Trophoblast cell (in vitro differentiated cells and primary cell): ENCODE measurements around the gene RHEX.

Source experiments
- DNase-seq, 2 donors: peaks; one replicate each; pipeline ENCODE4 v3.0.0-alpha.2; 2016
- H2AFZ ChIP-seq: 2 replicates; pipeline ENCODE4 v1.6.1; 2013; ENCODE audit warnings: low read length, moderate library complexity, mild to moderate bottlenecking; ENCODE audit not compliant: insufficient read depth, poor library complexity
- H2AK5ac ChIP-seq: 2 replicates; pipeline ENCODE4 v1.6.1; 2013; ENCODE audit warnings: mild to moderate bottlenecking, low read length
- H2BK120ac ChIP-seq: 2 replicates; pipeline ENCODE4 v1.6.1; 2013; ENCODE audit warnings: low read length, mild to moderate bottlenecking, moderate library complexity; ENCODE audit not compliant: insufficient read depth, poor library complexity
- H2BK12ac ChIP-seq: 2 replicates; pipeline ENCODE4 v1.6.1; 2013; ENCODE audit warnings: mild to moderate bottlenecking, low read length, moderate library complexity
- H2BK5ac ChIP-seq: 2 replicates; pipeline ENCODE4 v1.6.1; 2013; ENCODE audit warnings: low read length, low read depth, moderate library complexity, mild to moderate bottlenecking; ENCODE audit not compliant: poor library complexity
- H3K14ac ChIP-seq: 2 replicates; pipeline ENCODE4 v1.6.1; 2013; ENCODE audit warnings: mild to moderate bottlenecking, low read length
- H3K18ac ChIP-seq: 2 replicates; pipeline ENCODE4 v1.6.1; 2013; ENCODE audit warnings: mild to moderate bottlenecking, low read length
- H3K23ac ChIP-seq: 2 replicates; pipeline ENCODE4 v1.6.1; 2013; ENCODE audit warnings: low read length
- H3K27ac ChIP-seq: 2 replicates; pipeline ENCODE4 v1.5.1; 2013; ENCODE audit warnings: low read depth, mild to moderate bottlenecking, inconsistent platforms, low read length, moderate library complexity
- H3K27me3 ChIP-seq: 2 replicates; pipeline ENCODE4 v1.6.1; 2013; ENCODE audit warnings: inconsistent platforms, mild to moderate bottlenecking, low read length, moderate library complexity; ENCODE audit not compliant: insufficient read depth
- H3K36me3 ChIP-seq, 2 experiments: 1 replicate in 1 of 2; 2 replicates in 1 of 2; pipeline ENCODE4 v1.6.1; 2013; ENCODE audit warnings: low read length in 2 of 2, mild to moderate bottlenecking in 2 of 2, moderate library complexity in 1 of 2; ENCODE audit not compliant: insufficient read depth in 2 of 2, control insufficient read depth in 1 of 2
- H3K4ac ChIP-seq: 2 replicates; pipeline ENCODE4 v1.6.1; 2013; ENCODE audit warnings: low read depth, mild to moderate bottlenecking, low read length, moderate library complexity
- H3K4me1 ChIP-seq, 2 experiments: 1 replicate in 1 of 2; 2 replicates in 1 of 2; pipeline ENCODE4 v1.6.1; 2013; ENCODE audit warnings: low read length in 2 of 2, mild to moderate bottlenecking in 2 of 2, moderate library complexity in 1 of 2; ENCODE audit not compliant: insufficient read depth in 2 of 2, control insufficient read depth in 1 of 2
- H3K4me2 ChIP-seq: 2 replicates; pipeline ENCODE4 v1.6.1; 2013; ENCODE audit warnings: inconsistent platforms, mild to moderate bottlenecking, low read length, moderate library complexity
- H3K4me3 ChIP-seq: 2 replicates; pipeline ENCODE4 v1.5.1; 2013; ENCODE audit warnings: mild to moderate bottlenecking, low read depth, low read length, inconsistent platforms
- H3K79me1 ChIP-seq: one replicate; pipeline ENCODE4 v1.6.1; 2013; ENCODE audit warnings: low read length
- H3K79me2 ChIP-seq: 2 replicates; pipeline ENCODE4 v1.6.1; 2013; ENCODE audit warnings: low read length, mild to moderate bottlenecking; ENCODE audit not compliant: control insufficient read depth, insufficient read depth, poor library complexity
- H3K9ac ChIP-seq: 2 replicates; pipeline ENCODE4 v1.6.1; 2013; ENCODE audit warnings: mild to moderate bottlenecking, low read length
- H3K9me3 ChIP-seq: 2 replicates; pipeline ENCODE4 v1.6.1; 2013; ENCODE audit warnings: low read depth, mild to moderate bottlenecking, control low read depth, inconsistent platforms, low read length; ENCODE audit not compliant: insufficient read depth
- H4K12ac ChIP-seq: 2 replicates; pipeline ENCODE4 v1.6.1; 2013; ENCODE audit warnings: low read depth, mild to moderate bottlenecking, low read length, moderate library complexity
- H4K8ac ChIP-seq: 2 replicates; pipeline ENCODE4 v1.6.1; 2013; ENCODE audit warnings: low read depth, mild to moderate bottlenecking, low read length, moderate library complexity
- H4K91ac ChIP-seq: one replicate; pipeline ENCODE4 v1.6.1; 2013; ENCODE audit warnings: low read depth, mild to moderate bottlenecking, low read length, moderate library complexity
- WGBS: extraction: QIAGEN DNeasy Blood & Tissue Kit; methylation state at CpG from one replicate; pipeline ENCODE4 v1.1.7; 2013; ENCODE audit warnings: missing lambda C conversion rate; ENCODE audit not compliant: insufficient read length, insufficient coverage; ENCODE audit errors: extremely low coverage; 5-methylcytosine and 5-hydroxymethylcytosine counted together

The RHEX gene

GRCh38 chr1:206047271-206047670 lies 5.7 kb upstream of the RHEX start:
- no peak overlapping the region for H2AFZ ChIP-seq
- H3K9ac ChIP-seq: no peak overlapping the region
- no peaks in the 10 kb centered on the region for H3K4me1 ChIP-seq
- no peak for DNase-seq
- no peaks in the 10 kb centered on the region for H3K79me2 ChIP-seq
- H2BK12ac ChIP-seq: no peak overlapping the region
- no peak overlapping the region for H3K23ac ChIP-seq
- no CpG with 5 or more reads among the region's 4 CpGs for WGBS
- H3K36me3 ChIP-seq: no peaks in the 10 kb centered on the region
- H3K4ac ChIP-seq: no peak overlapping the region
- no peaks in the 10 kb centered on the region for H3K9me3 ChIP-seq
- H3K14ac ChIP-seq: no peak overlapping the region
- H4K91ac ChIP-seq: no peak overlapping the region
- H3K27ac ChIP-seq: no peak overlapping the region
- no peak overlapping the region for H4K8ac ChIP-seq
- no peaks in the 10 kb centered on the region for H3K27me3 ChIP-seq
- H3K4me2 ChIP-seq: no peak overlapping the region
- no peak overlapping the region for H2BK120ac ChIP-seq
- H3K4me3 ChIP-seq: no peak overlapping the region
- no peak overlapping the region for H2BK5ac ChIP-seq
- H3K18ac ChIP-seq: no peak overlapping the region
- no peaks in the 10 kb centered on the region for H3K79me1 ChIP-seq
- no peak overlapping the region for H4K12ac ChIP-seq
- no peak overlapping the region for H2AK5ac ChIP-seq

GRCh38 chr1:206048582-206048981 lies 4.4 kb upstream of the RHEX start:
- Histone ChIP-seq H3K9ac (no peak overlapping the region), H3K36me3 (no peaks in the 10 kb centered on the region), H2AFZ (no peak overlapping the region), H3K27me3 (no peaks in the 10 kb centered on the region), H3K9me3 (peaks cover 2% of the 10 kb centered on the region), H3K4me1 (no peaks in the 10 kb centered on the region), H4K91ac (no peak overlapping the region), H3K4me2 (no peak overlapping the region), H2BK120ac (no peak overlapping the region), H3K27ac (no peak overlapping the region), H3K79me2 (no peaks in the 10 kb centered on the region), H4K12ac (no peak overlapping the region), H3K4ac (no peak overlapping the region), H2BK12ac (no peak overlapping the region), H3K14ac (no peak overlapping the region), H4K8ac (no peak overlapping the region), H3K79me1 (no peaks in the 10 kb centered on the region), H2AK5ac (no peak overlapping the region), H2BK5ac (no peak overlapping the region), H3K4me3 (no peak overlapping the region), H3K18ac (no peak overlapping the region), H3K23ac (no peak overlapping the region)
- DNase-seq: no peak
- no CpG with 5 or more reads among the region's 6 CpGs for WGBS

- Histone ChIP-seq H3K18ac (no peak overlapping the region), H2AK5ac (no peak overlapping the region), H2BK120ac (no peak overlapping the region), H4K91ac (no peak overlapping the region), H2BK12ac (no peak overlapping the region), H3K79me2 (no peaks in the 10 kb centered on the region), H4K8ac (no peak overlapping the region), H3K27ac (no peak overlapping the region), H3K4ac (no peak overlapping the region), H2AFZ (no peak overlapping the region), H3K23ac (no peak overlapping the region), H3K4me1 (no peaks in the 10 kb centered on the region), H3K14ac (no peak overlapping the region), H2BK5ac (no peak overlapping the region), H3K79me1 (no peaks in the 10 kb centered on the region), H3K4me2 (no peak overlapping the region), H3K9ac (no peak overlapping the region), H3K36me3 (no peaks in the 10 kb centered on the region), H4K12ac (no peak overlapping the region), H3K4me3 (no peak overlapping the region), H3K9me3 (peaks cover 2% of the 10 kb centered on the region), H3K27me3 (no peaks in the 10 kb centered on the region)
- no peak for DNase-seq
Measured at GRCh38 chr1:206049293-206049692, 3.7 kb upstream of the RHEX start.

- no peak overlapping the region for H3K18ac ChIP-seq
- WGBS: no CpG with 5 or more reads among the region's 3 CpGs
- no peak overlapping the region for H2AK5ac ChIP-seq
- H4K8ac ChIP-seq: no peak overlapping the region
- no peak overlapping the region for H3K4me3 ChIP-seq
- H4K12ac ChIP-seq: no peak overlapping the region
- H4K91ac ChIP-seq: no peak overlapping the region
- H2BK5ac ChIP-seq: no peak overlapping the region
- H3K4ac ChIP-seq: no peak overlapping the region
- no peak overlapping the region for H3K9ac ChIP-seq
- peaks cover 2% of the 10 kb centered on the region for H3K9me3 ChIP-seq
- no peaks in the 10 kb centered on the region for H3K79me1 ChIP-seq
- H3K27me3 ChIP-seq: no peaks in the 10 kb centered on the region
- H3K23ac ChIP-seq: no peak overlapping the region
- H2AFZ ChIP-seq: no peak overlapping the region
- H3K4me1 ChIP-seq: no peaks in the 10 kb centered on the region
- H3K79me2 ChIP-seq: no peaks in the 10 kb centered on the region
- DNase-seq: no peak
- no peak overlapping the region for H2BK120ac ChIP-seq
- no peak overlapping the region for H3K4me2 ChIP-seq
- H3K14ac ChIP-seq: no peak overlapping the region
- no peak overlapping the region for H3K27ac ChIP-seq
- no peak overlapping the region for H2BK12ac ChIP-seq
- H3K36me3 ChIP-seq: no peaks in the 10 kb centered on the region
Measured at GRCh38 chr1:206049919-206050600, 2.9 kb upstream of the RHEX start.
